G401 (cell line): ENCODE data around the gene RAPGEF3. TPM values are rescaled to one million over a fixed set of nuclear protein-coding genes. Genes with fewer than 3 reads are reported as not detected.

Experiments used
- total RNA-seq: library from RNA; depleted of rRNA; stranded (reverse); fragments of >200 nt; shearing (Covaris generic); gene quantifications from 2 replicates; pipeline ENCODE4 v1.2.3, GENCODE V29; 2014; rRNA removed

RAPGEF3 gene
- total RNA-seq, 1 experiment from 2014 or later, result 9.0 TPM

Other genes starting within 250 kb of the RAPGEF3 start
- gene RPAP3, start 52.9 kb downstream of the RAPGEF3 start, total RNA-seq, result 22.8 and 44.4 TPM in 2 replicates
- gene ENDOU, start 33.4 kb downstream of the RAPGEF3 start, total RNA-seq, result 1.9 TPM in 1 of 2 replicates, not detected in the other
- 32.3 and 34.4 TPM in 2 replicates for gene SLC48A1, start 14.4 kb upstream of the RAPGEF3 start, total RNA-seq
- gene HDAC7, start 61.0 kb upstream of the RAPGEF3 start, total RNA-seq, result 26.8 and 46.8 TPM in 2 replicates
- 0.06 and 0.07 TPM in 2 replicates for gene VDR, start 146.1 kb upstream of the RAPGEF3 start, total RNA-seq
- gene TMEM106C, start 204.7 kb upstream of the RAPGEF3 start, total RNA-seq, result 177 and 211 TPM in 2 replicates
- 0.74 and 3.1 TPM in 2 replicates for gene COL2A1, start 245.6 kb upstream of the RAPGEF3 start, total RNA-seq